ENCODE data around the gene SND1.

The SND1 gene

DNA sequence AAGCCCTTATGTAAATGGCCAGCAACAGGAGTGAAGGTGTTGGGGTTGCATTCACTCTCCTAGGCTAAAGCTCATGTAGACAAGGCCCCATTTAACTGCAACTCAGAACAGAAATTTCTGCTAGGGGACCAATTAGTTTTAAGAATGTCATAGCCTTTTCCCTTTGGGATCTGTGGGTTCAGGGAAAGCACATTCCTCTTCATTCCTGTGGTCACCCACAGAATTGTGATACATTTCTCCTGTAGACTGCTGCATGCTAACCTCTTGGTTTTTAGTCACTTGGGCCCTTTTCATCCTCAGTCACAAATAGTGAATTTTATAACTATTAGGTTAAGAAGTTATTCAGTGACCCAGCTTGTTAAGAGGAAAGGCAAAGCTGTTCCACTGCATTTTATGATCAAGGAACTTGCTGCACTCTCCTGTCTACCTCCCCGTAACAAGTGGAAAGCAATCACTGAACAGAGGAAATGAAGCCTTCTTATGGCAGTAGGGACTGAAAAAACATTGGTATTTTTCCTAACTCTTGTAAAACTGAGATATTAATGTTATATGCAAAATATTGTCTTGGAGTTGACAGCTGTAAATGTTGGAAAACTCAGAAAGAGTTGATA is 124.9 kb downstream of the SND1 start:
- H3K4me3 ChIP-seq (replicated peaks; ENCODE audit: low read depth, low read length), result no peak overlapping the region
- DNase-seq (ENCODE audit: extremely low read depth, low read depth), result peak; percentile 20
- no peak for TF ChIP-seq CTCF (IDR thresholded peaks at IDR 0.05; ENCODE audit: low read depth, low read length, missing control alignments)

- no peak for DNase-seq (ENCODE audit: extremely low read depth, low read depth)
- TF ChIP-seq CTCF (IDR thresholded peaks at IDR 0.05; ENCODE audit: low read depth, low read length, missing control alignments), result no peak
- H3K4me3 ChIP-seq (replicated peaks; ENCODE audit: low read depth, low read length), result no peak overlapping the region
These were observed 128.5 kb downstream of the SND1 start for GRCh38 chr7:127780489-127780888.

GRCh38 chr7:127781081-127781480 is 129.1 kb downstream of the SND1 start:
- no peak overlapping the region for H3K4me3 ChIP-seq (replicated peaks; ENCODE audit: low read depth, low read length)
- TF ChIP-seq CTCF (IDR thresholded peaks at IDR 0.05; ENCODE audit: low read depth, low read length, missing control alignments), result no peak
- no peak for DNase-seq (ENCODE audit: extremely low read depth, low read depth)

DNA sequence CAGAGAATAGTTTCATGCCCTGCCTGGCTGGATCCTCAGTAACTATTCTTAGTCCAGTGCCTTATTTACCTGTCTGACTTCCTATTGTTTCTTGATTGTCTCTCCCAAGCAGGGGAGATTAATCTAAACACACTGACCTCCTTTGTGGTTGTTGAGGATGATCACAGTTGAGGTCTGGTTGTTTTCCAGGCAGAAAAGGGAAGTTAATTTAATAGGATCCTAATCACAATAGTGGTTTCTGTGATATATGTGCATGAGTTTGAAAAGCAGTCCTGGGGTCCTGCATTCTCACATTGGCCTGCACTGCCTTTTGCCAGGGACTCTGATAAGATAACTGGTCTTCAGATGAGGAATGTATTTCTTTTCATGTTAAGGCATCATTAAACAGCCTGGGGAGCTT is 130.1 kb downstream of the SND1 start:
- DNase-seq (ENCODE audit: extremely low read depth, low read depth), result no peak
- no peak overlapping the region for H3K4me3 ChIP-seq (replicated peaks; ENCODE audit: low read depth, low read length)
- no peak for TF ChIP-seq CTCF (IDR thresholded peaks at IDR 0.05; ENCODE audit: low read depth, low read length, missing control alignments)

DNA sequence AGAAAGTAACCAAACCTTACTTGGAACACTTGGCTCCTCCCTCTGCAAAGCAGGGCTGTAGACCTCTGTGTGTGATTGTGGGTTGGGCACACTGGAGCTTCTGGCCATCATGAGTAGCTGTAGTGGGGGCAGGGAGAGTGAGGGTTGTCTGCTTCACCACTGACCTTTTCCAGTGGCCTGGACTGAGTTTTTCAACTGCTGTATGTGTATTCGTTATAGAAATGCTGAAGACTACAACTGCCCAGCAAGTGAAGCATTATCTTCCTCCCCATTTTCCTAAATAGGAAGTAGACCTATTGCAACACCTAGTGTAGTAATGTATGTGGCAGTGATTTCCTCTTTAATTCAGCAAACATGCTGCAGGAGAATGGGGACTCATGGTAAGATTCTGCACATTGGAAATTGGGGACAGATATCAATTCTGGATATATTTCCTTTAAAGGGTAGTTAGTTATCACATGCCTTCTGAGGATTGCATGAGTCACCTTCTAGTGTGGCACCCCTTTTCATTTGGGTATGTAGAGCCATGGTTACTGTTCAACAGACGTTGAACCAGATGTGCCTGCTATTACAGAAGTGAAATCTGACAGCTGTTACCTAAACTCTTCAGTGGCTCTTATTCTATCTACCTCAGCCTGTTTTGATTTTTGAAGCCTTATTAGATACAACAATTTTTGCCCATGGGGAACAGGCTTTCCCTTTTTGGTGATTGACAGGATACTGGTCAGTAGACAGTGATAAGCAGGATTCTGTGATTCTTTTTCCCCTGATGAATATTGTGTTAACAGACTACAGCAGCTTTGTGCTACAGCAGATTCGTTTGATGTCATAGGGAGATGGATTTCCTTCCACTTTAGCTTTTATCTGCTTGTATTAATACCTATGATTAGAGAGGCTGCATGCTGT is 130.9 kb downstream of the SND1 start:
- no peak overlapping the region for H3K4me3 ChIP-seq (replicated peaks; ENCODE audit: low read depth, low read length)
- TF ChIP-seq CTCF (IDR thresholded peaks at IDR 0.05; ENCODE audit: low read depth, low read length, missing control alignments), result no peak
- no peak for DNase-seq (ENCODE audit: extremely low read depth, low read depth)

GRCh38 chr7:127786184-127786583 is 134.2 kb downstream of the SND1 start:
- DNase-seq (ENCODE audit: extremely low read depth, low read depth), result no peak
- TF ChIP-seq CTCF (IDR thresholded peaks at IDR 0.05; ENCODE audit: low read depth, low read length, missing control alignments), result no peak
- H3K4me3 ChIP-seq (replicated peaks; ENCODE audit: low read depth, low read length), result no peak overlapping the region
